Osteocyte (in vitro differentiated cells): ENCODE data around the gene SEZ6L2. TPM values are rescaled to one million over a fixed set of nuclear protein-coding genes. Genes with fewer than 3 reads are reported as not detected.

Experiments used
- DNase-seq: peaks from one replicate; pipeline ENCODE4 v3.0.0; 2021; ENCODE audit warnings: mixed read lengths; ENCODE audit not compliant: unreplicated experiment; ENCODE audit errors: extremely low spot score
- H3K27ac Mint-ChIP-seq: one replicate; pipeline ENCODE4 v1.8.0; 2021; ENCODE audit warnings: mild to moderate bottlenecking, mixed read lengths; ENCODE audit not compliant: unreplicated experiment
- H3K27me3 Mint-ChIP-seq: one replicate; pipeline ENCODE4 v1.8.0; 2021; ENCODE audit warnings: mixed read lengths; ENCODE audit not compliant: unreplicated experiment
- H3K36me3 Mint-ChIP-seq: one replicate; pipeline ENCODE4 v1.8.0; 2021; ENCODE audit warnings: mixed read lengths; ENCODE audit not compliant: unreplicated experiment
- H3K4me1 Mint-ChIP-seq: one replicate; pipeline ENCODE4 v1.8.0; 2021; ENCODE audit warnings: mixed read lengths; ENCODE audit not compliant: unreplicated experiment
- H3K4me3 Mint-ChIP-seq: one replicate; pipeline ENCODE4 v1.8.0; 2021; ENCODE audit warnings: mild to moderate bottlenecking, moderate library complexity, mixed read lengths; ENCODE audit not compliant: unreplicated experiment
- H3K9me3 Mint-ChIP-seq: one replicate; pipeline ENCODE4 v1.8.0; 2021; ENCODE audit warnings: mixed read lengths; ENCODE audit not compliant: unreplicated experiment
- total RNA-seq: library from RNA; stranded (reverse); gene quantifications from 2 replicates; pipeline ENCODE4 v1.2.1, GENCODE V29; 2021
- TF ChIP-seq, protein P1 (sequence below): fragments of 200-600 bp; sonication (generic); IDR thresholded peaks from 2 replicates; pipeline ENCODE4 v1.5.0; 2021; ENCODE audit warnings: antibody characterized with exemption, mild to moderate bottlenecking, moderate library complexity

SEZ6L2 gene
- total RNA-seq, 1 donor from 2014 or later, result 19.3 TPM

- no peaks in the 10 kb centered on the region for H3K36me3 Mint-ChIP-seq
- H3K27me3 Mint-ChIP-seq, result peaks cover 19% of the 10 kb centered on the region
- H3K27ac Mint-ChIP-seq, result peak overlapping the region; percentile 23
- no peaks in the 10 kb centered on the region for H3K9me3 Mint-ChIP-seq
- no peak for DNase-seq
- TF ChIP-seq, protein P1, sequence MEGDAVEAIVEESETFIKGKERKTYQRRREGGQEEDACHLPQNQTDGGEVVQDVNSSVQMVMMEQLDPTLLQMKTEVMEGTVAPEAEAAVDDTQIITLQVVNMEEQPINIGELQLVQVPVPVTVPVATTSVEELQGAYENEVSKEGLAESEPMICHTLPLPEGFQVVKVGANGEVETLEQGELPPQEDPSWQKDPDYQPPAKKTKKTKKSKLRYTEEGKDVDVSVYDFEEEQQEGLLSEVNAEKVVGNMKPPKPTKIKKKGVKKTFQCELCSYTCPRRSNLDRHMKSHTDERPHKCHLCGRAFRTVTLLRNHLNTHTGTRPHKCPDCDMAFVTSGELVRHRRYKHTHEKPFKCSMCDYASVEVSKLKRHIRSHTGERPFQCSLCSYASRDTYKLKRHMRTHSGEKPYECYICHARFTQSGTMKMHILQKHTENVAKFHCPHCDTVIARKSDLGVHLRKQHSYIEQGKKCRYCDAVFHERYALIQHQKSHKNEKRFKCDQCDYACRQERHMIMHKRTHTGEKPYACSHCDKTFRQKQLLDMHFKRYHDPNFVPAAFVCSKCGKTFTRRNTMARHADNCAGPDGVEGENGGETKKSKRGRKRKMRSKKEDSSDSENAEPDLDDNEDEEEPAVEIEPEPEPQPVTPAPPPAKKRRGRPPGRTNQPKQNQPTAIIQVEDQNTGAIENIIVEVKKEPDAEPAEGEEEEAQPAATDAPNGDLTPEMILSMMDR, result no peak
- peak overlapping the region; percentile 73 for H3K4me3 Mint-ChIP-seq
- H3K4me1 Mint-ChIP-seq, result peaks cover 17% of the 10 kb centered on the region
Observed at GRCh38 chr16:29898804-29899515, 390 bp downstream of the SEZ6L2 start.

- peak overlapping the region; percentile 73 for H3K4me3 Mint-ChIP-seq
- H3K27ac Mint-ChIP-seq, result no peak overlapping the region
- DNase-seq, result no peak
- TF ChIP-seq, protein P1, result no peak
- peaks cover 17% of the 10 kb centered on the region for H3K4me1 Mint-ChIP-seq
- no peaks in the 10 kb centered on the region for H3K36me3 Mint-ChIP-seq
- H3K27me3 Mint-ChIP-seq, result peaks cover 19% of the 10 kb centered on the region
- no peaks in the 10 kb centered on the region for H3K9me3 Mint-ChIP-seq
Observed at GRCh38 chr16:29898135-29898803, 1.1 kb downstream of the SEZ6L2 start.

DNA sequence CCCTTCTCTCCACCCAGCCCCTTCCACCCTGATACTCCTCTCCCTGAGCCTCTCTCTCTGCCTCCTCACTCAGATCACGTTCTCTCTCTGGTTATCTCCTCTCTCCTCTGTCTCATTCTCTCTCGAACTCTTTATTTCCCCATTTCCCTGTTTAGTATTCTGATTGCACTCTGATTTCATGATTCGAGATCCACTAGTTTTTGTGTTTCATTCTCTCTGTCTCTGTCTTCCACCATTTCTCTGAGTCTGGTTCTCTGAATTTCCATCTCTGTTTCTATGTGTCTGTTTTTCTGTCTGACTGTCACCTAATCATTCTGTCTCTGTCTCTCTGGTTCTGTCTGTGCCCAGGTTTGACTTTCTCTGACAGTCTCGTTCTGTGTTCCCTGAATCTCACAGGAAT is 2.0 kb downstream of the SEZ6L2 start:
- Mint-ChIP-seq H3K9me3 (no peaks in the 10 kb centered on the region), H3K36me3 (no peaks in the 10 kb centered on the region), H3K4me3 (no peak overlapping the region), H3K4me1 (peaks cover 17% of the 10 kb centered on the region), H3K27ac (no peak overlapping the region), H3K27me3 (peaks cover 19% of the 10 kb centered on the region)
- DNase-seq, result no peak
- TF ChIP-seq, protein P1, result no peak

DNA sequence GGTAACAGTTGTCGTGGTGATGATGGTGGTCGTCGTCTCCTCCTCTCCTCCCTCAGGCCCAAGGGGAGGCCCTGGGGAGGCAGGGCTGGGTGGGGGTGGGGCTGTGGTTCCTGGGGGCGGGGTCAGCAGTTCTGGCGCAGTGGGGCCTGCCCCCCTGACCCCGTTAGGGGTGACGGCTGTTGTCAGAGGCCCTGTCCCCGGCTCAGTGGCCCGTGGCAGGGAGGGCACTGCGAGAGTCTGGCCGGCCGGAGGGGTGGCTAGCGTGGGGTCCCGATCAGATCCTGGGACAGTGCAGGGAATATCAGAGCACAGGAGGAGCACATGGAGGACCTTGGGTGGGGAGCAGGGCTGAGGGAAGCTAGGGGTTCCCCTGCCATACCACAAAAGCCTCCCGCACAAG is 2.5 kb downstream of the SEZ6L2 start:
- TF ChIP-seq, protein P1, result no peak
- H3K27me3 Mint-ChIP-seq, result peaks cover 19% of the 10 kb centered on the region
- no peak overlapping the region for H3K27ac Mint-ChIP-seq
- no peaks in the 10 kb centered on the region for H3K9me3 Mint-ChIP-seq
- no peaks in the 10 kb centered on the region for H3K36me3 Mint-ChIP-seq
- H3K4me1 Mint-ChIP-seq, result peaks cover 17% of the 10 kb centered on the region
- H3K4me3 Mint-ChIP-seq, result no peak overlapping the region
- no peak for DNase-seq

DNA sequence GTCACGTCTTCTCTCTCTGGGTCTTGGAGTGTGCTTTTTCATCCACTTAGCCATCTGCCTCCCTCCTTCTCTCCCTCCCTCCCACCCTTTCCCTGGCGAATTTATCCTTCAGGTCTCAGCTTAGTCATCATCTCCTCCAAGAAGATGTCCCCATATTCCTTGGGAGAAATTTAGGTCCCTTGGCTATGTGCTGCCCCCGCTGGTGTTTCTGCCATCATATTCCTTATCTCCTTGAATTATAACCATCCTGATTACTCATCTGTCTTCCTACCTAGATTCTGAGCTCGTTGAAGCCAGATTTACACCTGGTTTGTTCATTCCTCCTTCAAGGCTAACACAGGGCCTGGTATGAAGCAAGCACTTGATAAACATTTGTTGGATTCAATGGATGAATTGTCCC is 5.0 kb downstream of the SEZ6L2 start:
- no peak overlapping the region for H3K27ac Mint-ChIP-seq

More for the DNA sequence above, 5.0 kb downstream of the SEZ6L2 start:
- TF ChIP-seq, protein P1, result no peak
- peaks cover 7% of the 10 kb centered on the region for H3K4me1 Mint-ChIP-seq
- DNase-seq, result no peak
- H3K9me3 Mint-ChIP-seq, result no peaks in the 10 kb centered on the region
- H3K27me3 Mint-ChIP-seq, result peaks cover 19% of the 10 kb centered on the region
- H3K36me3 Mint-ChIP-seq, result no peaks in the 10 kb centered on the region
- no peak overlapping the region for H3K4me3 Mint-ChIP-seq
